Activated CD4-positive, alpha-beta memory T cell treated with anti-CD3 and anti-CD28 coated beads for 36 hours (primary cell): ENCODE measurements around the gene PFN2. TPM values are rescaled to one million over a fixed set of nuclear protein-coding genes. Genes with fewer than 3 reads are reported as not detected.
"Not testable (repeated sequence)": the region's sequence is repeated elsewhere in the genome, so short reads cannot be mapped to it uniquely, and the experiment has no call there.

ENCODE experiments used
- CTCF ChIA-PET: fragments of 350-600 bp; sonication (Branson Sonifier 250); formaldehyde crosslinking; loops from one replicate; lab custom pipeline; 2021; ENCODE audit warnings: antibody characterized with exemption, inconsistent platforms; lab: Charles Lee
- POLR2A ChIA-PET: fragments of 350-600 bp; sonication (Branson Sonifier 250); formaldehyde crosslinking; loops from one replicate; lab custom pipeline; 2021; ENCODE audit warnings: antibody characterized with exemption; lab: Charles Lee
- DNase-seq: peaks from one replicate; pipeline ENCODE4 v3.0.0-alpha.2; 2020
- H3K27ac Mint-ChIP-seq: one replicate; pipeline ENCODE4 v1.8.0; 2021; ENCODE audit warnings: mixed read lengths
- H3K27me3 Mint-ChIP-seq: one replicate; pipeline ENCODE4 v1.8.0; 2021; ENCODE audit warnings: mixed read lengths
- H3K36me3 Mint-ChIP-seq: one replicate; pipeline ENCODE4 v1.8.0; 2021; ENCODE audit warnings: mixed read lengths
- H3K4me1 Mint-ChIP-seq: one replicate; pipeline ENCODE4 v1.8.0; 2021; ENCODE audit warnings: low read depth, mixed read lengths
- H3K4me3 Mint-ChIP-seq: one replicate; pipeline ENCODE4 v1.8.0; 2021; ENCODE audit warnings: mild to moderate bottlenecking, mixed read lengths
- H3K9me3 Mint-ChIP-seq: one replicate; pipeline ENCODE4 v1.8.0; 2021; ENCODE audit warnings: mixed read lengths
- intact Hi-C: fragments of 100-400 bp; cut with micrococcal nuclease; formaldehyde crosslinking; loops from one replicate; pipeline ENCODE4 v1.15.1; 2023
- total RNA-seq, 2 experiments: library from RNA; stranded (reverse); gene quantifications; one replicate each; pipeline ENCODE4 v1.2.3, GENCODE V29; 2021

The PFN2 gene
- total RNA-seq, 2 experiments from 2014 or later = 2.9 to 3.4 TPM

DNA sequence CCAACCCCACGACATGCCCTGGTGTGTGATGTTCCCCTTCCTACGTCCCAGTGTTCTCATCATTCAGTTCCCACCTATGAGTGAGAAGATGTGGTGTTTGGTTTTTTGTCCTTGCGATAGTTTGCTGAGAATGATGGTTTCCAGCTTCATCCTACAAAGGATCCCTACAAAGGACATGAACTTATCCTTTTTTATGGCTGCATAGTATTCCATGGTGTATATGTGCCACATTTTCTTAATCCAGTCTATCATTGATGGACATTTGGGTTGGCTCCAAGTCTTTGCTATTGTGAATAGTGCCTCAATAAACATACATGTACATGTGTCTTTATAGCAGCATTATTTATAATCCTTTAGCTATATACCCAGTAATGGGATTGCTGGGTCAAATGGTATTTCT, 26.7 kb downstream of the PFN2 start:
- intact Hi-C loops, CTCF ChIA-PET, H3K27me3 Mint-ChIP-seq, H3K27ac Mint-ChIP-seq, H3K9me3 Mint-ChIP-seq, H3K4me3 Mint-ChIP-seq, POLR2A ChIA-PET, DNase-seq: not testable (repeated sequence)
- Mint-ChIP-seq H3K36me3 (peaks cover 33% of the 10 kb centered on the region), H3K4me1 (peaks cover 19% of the 10 kb centered on the region)

DNA sequence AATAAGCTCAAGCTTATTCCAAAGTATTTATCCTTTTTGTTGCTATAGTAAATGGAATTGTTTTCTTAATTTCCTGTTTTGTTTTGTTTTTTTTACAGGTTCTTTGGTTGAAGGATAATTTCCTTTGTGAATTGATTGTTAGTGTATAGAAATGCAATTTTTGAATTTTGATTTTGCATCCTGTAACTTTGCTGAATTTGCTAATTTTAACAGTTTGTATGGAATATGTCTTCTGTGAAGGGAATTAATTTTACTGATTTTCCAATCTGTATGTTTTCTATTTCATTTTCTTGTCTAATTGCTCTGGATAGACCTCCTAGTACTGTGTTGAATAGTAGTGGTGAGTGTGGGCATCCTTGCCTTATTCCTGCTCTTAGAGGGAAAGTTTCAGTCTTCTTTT, 28.3 kb downstream of the PFN2 start:
- ChIA-PET CTCF (no interaction called here), POLR2A (no interaction called here)
- H3K36me3 Mint-ChIP-seq = peaks cover 33% of the 10 kb centered on the region
- peaks cover 21% of the 10 kb centered on the region for H3K4me1 Mint-ChIP-seq
- H3K27me3 Mint-ChIP-seq = no peaks in the 10 kb centered on the region
- no peak overlapping the region for H3K4me3 Mint-ChIP-seq
- DNase-seq = no peak
- intact Hi-C loops = no loop called here
- no peak overlapping the region for H3K27ac Mint-ChIP-seq
- H3K9me3 Mint-ChIP-seq = peaks cover 2% of the 10 kb centered on the region

DNA sequence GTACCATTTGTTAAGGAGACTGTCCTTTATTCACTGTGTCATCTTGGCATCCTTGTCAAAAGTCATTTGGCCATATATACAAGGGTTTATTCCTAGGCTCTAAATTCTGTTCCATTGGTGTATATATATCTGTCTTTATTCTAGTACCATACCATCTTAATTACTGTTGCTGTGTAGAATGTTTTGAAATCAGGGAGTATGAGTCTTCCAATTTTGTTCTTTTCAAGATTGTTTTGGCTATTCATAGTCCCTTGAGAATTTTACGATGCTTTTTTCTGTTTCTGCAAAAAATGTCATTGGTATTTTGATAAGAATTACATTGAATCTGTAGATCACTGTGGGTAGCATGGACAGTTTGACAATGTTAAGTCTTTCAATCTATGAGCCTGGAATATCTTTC, 28.7 kb downstream of the PFN2 start:
- H3K9me3 Mint-ChIP-seq = peaks cover 2% of the 10 kb centered on the region
- H3K36me3 Mint-ChIP-seq = peaks cover 32% of the 10 kb centered on the region
- no peak overlapping the region for H3K4me3 Mint-ChIP-seq
- no peak for DNase-seq
- CTCF ChIA-PET = no interaction called here
- H3K4me1 Mint-ChIP-seq = peaks cover 19% of the 10 kb centered on the region
- intact Hi-C loops = no loop called here
- POLR2A ChIA-PET = no interaction called here
- no peaks in the 10 kb centered on the region for H3K27me3 Mint-ChIP-seq
- H3K27ac Mint-ChIP-seq = no peak overlapping the region

DNA sequence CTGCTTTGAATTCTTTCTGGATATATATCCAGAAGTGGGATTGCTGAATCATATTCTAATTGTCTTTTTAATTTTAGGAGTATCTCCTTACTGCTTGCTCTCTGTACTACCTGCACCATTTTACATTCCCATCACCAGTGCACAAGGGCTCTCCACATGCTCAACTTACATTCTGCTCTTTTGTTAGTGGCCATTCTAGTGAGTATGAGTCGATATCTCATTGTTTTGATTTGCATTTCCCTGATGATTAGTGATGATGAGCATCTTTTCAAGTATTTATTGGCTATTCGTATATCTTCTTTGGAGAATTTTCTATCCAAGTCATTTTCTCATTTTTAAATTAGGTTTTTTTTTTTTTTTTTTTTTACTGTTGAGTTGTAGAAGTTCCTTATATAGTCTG, 29.5 kb downstream of the PFN2 start:
- DNase-seq = no peak
- H3K4me3 Mint-ChIP-seq = no peak overlapping the region
- ChIA-PET CTCF (no interaction called here), POLR2A (no interaction called here)
- peaks cover 28% of the 10 kb centered on the region for H3K36me3 Mint-ChIP-seq
- H3K4me1 Mint-ChIP-seq = peaks cover 20% of the 10 kb centered on the region
- H3K27me3 Mint-ChIP-seq = no peaks in the 10 kb centered on the region
- peaks cover 2% of the 10 kb centered on the region for H3K9me3 Mint-ChIP-seq
- no peak overlapping the region for H3K27ac Mint-ChIP-seq
- intact Hi-C loops = no loop called here

DNA sequence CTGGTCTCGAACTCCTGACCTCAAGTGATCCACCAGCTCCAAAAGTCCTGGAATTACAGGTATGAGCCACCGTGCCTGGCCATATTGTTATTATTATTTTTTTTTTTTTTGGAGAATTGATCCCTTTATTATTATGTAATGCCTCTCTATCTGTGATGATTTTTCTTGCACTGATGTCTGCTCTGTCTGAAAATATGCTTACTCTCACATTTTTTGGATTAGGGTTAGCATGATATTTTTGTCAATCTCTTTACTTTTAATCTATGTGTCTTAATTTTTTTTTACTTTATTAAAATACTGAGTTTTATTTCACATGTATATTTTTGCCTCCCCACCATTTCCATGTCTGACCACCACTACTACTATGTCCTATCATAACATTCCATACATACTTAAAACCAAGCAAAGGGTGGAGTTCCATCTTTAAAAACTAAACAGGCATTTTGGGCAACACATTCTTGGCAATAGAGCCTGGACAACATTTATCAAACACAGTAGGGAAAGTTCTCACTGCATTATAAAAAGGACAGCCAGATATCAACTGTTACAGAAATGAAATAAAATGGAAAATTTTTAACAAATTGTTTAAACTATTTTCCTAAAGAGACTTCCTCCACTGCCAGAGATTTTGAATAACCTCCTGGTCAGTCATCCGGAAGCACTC, 32.2 kb downstream of the PFN2 start:
- CTCF ChIA-PET = interaction anchor here (0.6 to 4.6 kb wide), 5 partner anchors 32 to 488 kb away, joined by 3 to 52 read pairs (median 11); partner anchors contain the start of gene PFN2
- DNase-seq, H3K9me3 Mint-ChIP-seq, H3K27ac Mint-ChIP-seq, H3K27me3 Mint-ChIP-seq, H3K4me3 Mint-ChIP-seq, POLR2A ChIA-PET: not testable (repeated sequence)
- H3K36me3 Mint-ChIP-seq = peaks cover 22% of the 10 kb centered on the region
- intact Hi-C loops = loop anchor here (10.0 kb wide), 1 partner anchor 556 kb away; no protein-coding TSS in a partner anchor
- peaks cover 26% of the 10 kb centered on the region for H3K4me1 Mint-ChIP-seq

DNA sequence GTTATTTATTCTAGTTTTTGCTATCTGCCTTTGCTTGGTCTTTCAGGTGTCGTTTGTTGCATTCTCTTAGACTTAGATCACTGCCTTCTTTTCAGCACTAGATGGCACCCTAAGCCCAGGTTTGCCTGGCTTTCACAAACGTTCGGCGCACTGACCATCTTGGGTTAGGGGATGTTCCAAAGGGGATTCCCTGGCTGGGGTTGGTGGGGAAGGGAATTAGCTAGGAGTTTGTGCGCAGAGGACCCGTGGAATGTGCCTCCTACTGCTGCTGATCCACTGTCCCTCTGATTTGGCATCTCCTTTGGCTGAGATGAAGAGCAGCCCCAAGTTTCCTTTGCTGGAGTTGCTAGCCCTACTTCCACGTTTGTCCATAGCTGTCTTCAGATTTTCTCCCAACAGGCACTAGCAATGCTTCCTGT, 33.9 kb downstream of the PFN2 start:
- CTCF ChIA-PET = interaction anchor here (0.8 to 4.6 kb wide), 17 partner anchors 10 to 286 kb away, joined by 3 to 52 read pairs (median 5); partner anchors contain the start of gene PFN2
- H3K4me1 Mint-ChIP-seq = peaks cover 19% of the 10 kb centered on the region
- no peaks in the 10 kb centered on the region for H3K27me3 Mint-ChIP-seq
- POLR2A ChIA-PET = no interaction called here
- H3K36me3 Mint-ChIP-seq = peaks cover 13% of the 10 kb centered on the region
- DNase-seq = peak; percentile 50
- peaks cover 11% of the 10 kb centered on the region for H3K9me3 Mint-ChIP-seq
- H3K27ac Mint-ChIP-seq = no peak overlapping the region
- intact Hi-C loops = loop anchor here (1.0 to 10.0 kb wide), 3 partner anchors 30 to 558 kb away; no protein-coding TSS in a partner anchor
- no peak overlapping the region for H3K4me3 Mint-ChIP-seq

DNA sequence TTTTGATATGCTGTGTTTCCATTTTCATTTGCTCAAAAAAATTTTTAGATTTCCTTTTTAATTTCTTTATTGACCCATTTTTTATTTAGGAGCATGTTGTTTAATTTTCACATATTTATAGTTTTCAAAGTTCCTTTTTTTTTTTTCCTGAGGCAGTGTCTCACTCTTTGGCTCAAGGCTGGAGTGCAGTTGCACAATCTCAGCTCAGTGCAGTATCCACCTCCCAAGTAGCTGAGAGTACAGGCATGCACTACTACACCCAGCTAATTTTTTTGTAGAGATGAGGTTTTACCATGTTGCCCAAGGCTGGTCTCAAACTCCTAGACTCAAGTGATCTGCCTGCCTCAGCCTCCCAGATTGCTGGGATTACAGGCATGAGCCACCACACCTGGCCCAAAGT, 36.2 kb downstream of the PFN2 start:
- Mint-ChIP-seq H3K36me3 (peaks cover 19% of the 10 kb centered on the region), H3K4me3 (no peak overlapping the region), H3K27me3 (no peaks in the 10 kb centered on the region), H3K9me3 (peaks cover 14% of the 10 kb centered on the region), H3K4me1 (peaks cover 18% of the 10 kb centered on the region), H3K27ac (no peak overlapping the region)
- POLR2A ChIA-PET = no interaction called here
- intact Hi-C loops = loop anchor here (10.0 kb wide), 1 partner anchor 560 kb away; no protein-coding TSS in a partner anchor
- CTCF ChIA-PET = interaction anchor here (4.6 kb wide), 1 partner anchor 249 kb away, joined by 52 read pairs; no protein-coding TSS in a partner anchor
- DNase-seq = no peak

DNA sequence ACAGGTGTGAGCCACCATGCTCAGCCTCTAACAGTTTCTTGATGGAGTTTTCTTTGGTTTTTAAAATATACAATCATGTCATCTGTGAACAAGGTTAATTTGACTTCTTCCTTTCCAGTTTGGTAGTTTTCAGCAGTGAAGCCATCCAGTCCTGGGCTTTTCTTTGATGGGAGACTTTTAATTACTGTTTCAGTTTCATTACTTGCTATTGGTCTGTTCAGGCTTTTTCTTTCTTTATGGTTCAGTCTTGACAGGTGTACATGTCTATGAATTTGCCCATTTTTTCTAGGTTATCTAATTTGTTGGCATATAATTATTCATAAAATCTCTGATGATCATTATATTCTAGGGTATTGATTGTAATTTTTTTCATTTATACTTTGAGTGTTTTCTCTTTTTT, 36.8 kb downstream of the PFN2 start:
- H3K36me3 Mint-ChIP-seq = peaks cover 20% of the 10 kb centered on the region

DNA sequence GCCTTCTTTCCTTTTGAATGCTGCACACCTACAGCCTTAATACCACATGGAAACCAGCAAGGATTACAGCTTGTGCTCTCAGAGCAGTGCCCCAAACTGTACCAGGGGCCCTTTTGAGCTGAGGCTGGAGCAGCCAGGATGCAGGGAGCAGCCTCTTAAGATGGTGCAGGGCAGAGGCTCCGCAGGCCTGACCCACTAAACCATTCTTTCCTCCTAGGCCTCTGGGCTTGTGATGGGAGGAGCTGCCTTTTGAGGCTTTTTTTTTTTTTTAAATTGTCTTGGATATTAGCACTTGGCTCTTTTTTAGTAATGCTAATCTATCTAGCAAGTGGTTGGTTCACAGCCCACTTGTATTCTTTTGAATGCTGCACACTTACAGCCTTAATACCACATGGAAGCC, 37.7 kb downstream of the PFN2 start:
- CTCF ChIA-PET = interaction anchor here (0.8 kb wide), 1 partner anchor 34 kb away, joined by 4 read pairs; no protein-coding TSS in a partner anchor
- POLR2A ChIA-PET = no interaction called here
- H3K27me3 Mint-ChIP-seq = no peaks in the 10 kb centered on the region
- H3K36me3 Mint-ChIP-seq = peaks cover 23% of the 10 kb centered on the region
- intact Hi-C loops = loop anchor here (10.0 kb wide), 1 partner anchor 562 kb away; no protein-coding TSS in a partner anchor
- H3K9me3 Mint-ChIP-seq = peaks cover 14% of the 10 kb centered on the region
- peaks cover 11% of the 10 kb centered on the region for H3K4me1 Mint-ChIP-seq
- DNase-seq = no peak
- no peak overlapping the region for H3K27ac Mint-ChIP-seq
- no peak overlapping the region for H3K4me3 Mint-ChIP-seq

More for the DNA sequence above, 36.8 kb downstream of the PFN2 start:
- ChIA-PET POLR2A (no interaction called here), CTCF (no interaction called here)
- intact Hi-C loops = loop anchor here (10.0 kb wide), 1 partner anchor 561 kb away; no protein-coding TSS in a partner anchor
- Mint-ChIP-seq H3K9me3 (peaks cover 14% of the 10 kb centered on the region), H3K4me1 (peaks cover 12% of the 10 kb centered on the region), H3K4me3 (no peak overlapping the region), H3K27ac (no peak overlapping the region), H3K27me3 (no peaks in the 10 kb centered on the region)
- no peak for DNase-seq

DNA sequence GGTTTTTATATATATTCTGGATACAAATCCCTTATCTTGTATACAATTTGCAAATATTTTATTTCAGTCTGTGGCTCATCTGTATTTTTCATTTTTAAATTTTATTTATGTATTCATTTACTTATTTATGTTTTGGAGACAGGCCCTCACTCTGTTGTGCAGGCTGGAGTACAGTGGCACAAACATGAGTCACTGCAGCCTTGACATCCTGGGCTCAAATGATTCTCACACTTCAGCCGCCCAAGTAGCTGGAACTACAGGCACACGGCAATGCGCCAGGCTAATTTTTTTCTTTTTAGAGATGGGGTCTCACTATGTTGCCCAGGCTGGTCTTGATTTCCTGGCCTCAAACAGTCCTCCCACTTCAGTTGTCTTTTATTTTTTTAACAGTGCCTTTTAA, 50.6 kb downstream of the PFN2 start:
- Mint-ChIP-seq H3K27ac (no peak overlapping the region), H3K4me3 (no peak overlapping the region), H3K4me1 (no peaks in the 10 kb centered on the region), H3K36me3 (peaks cover 28% of the 10 kb centered on the region), H3K9me3 (no peaks in the 10 kb centered on the region), H3K27me3 (no peaks in the 10 kb centered on the region)
- no peak for DNase-seq
- intact Hi-C loops = no loop called here
- POLR2A ChIA-PET = no interaction called here
- CTCF ChIA-PET = no interaction called here

DNA sequence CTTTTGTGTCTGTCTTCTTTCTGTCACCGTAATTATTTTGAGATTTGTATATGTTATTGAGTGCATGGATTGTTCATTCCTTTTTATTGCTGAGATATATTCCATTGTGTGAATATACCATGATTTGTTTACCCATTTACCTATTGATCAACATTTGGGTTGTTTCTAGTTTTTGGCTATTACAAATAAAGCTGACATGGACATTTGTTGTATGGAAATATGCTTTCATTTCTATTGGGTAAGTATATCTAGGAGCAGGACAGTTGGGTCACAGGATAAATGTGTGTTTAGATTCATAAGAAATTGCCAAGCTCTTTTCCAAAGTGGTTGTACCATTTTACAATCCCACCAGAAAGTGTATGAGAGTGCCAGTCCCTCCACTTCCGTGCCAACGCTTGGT, 51.2 kb downstream of the PFN2 start:
- DNase-seq = no peak
- no peaks in the 10 kb centered on the region for H3K4me1 Mint-ChIP-seq
- peaks cover 28% of the 10 kb centered on the region for H3K36me3 Mint-ChIP-seq
- no peak overlapping the region for H3K27ac Mint-ChIP-seq
- ChIA-PET CTCF (no interaction called here), POLR2A (no interaction called here)
- H3K4me3 Mint-ChIP-seq = no peak overlapping the region
- no peaks in the 10 kb centered on the region for H3K9me3 Mint-ChIP-seq
- intact Hi-C loops = no loop called here
- H3K27me3 Mint-ChIP-seq = no peaks in the 10 kb centered on the region

DNA sequence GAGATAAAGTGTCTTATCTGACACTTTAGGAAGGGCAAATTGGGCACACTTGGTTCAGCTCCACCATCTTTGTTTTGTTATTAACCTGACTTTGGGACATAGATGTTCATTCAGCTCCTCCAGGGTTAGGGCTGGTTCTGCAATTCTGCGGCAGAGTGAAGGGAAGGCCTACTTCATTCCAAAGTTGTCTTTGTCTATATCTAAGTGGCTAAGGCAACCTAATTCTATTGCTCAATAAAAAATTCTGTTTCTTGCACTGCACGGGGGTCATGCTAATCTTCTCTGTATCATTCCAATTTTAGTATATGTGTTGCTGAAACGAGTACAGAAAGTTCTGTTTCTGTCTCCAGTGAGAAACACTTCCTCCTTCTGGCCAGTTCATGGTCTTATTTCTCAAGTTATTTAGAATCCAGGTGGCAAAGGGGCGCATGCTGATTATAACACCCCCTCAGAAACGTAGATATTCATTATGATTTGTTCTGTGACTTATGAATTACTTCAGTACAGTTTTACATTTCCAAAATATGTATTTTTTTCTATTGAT, 53.5 kb downstream of the PFN2 start:
- Mint-ChIP-seq H3K27me3 (no peaks in the 10 kb centered on the region), H3K9me3 (no peaks in the 10 kb centered on the region), H3K4me1 (no peaks in the 10 kb centered on the region), H3K36me3 (peaks cover 32% of the 10 kb centered on the region), H3K4me3 (no peak overlapping the region), H3K27ac (no peak overlapping the region)
- DNase-seq = no peak
- intact Hi-C loops = no loop called here
- CTCF ChIA-PET = no interaction called here
- POLR2A ChIA-PET = no interaction called here
